Activated CD4-positive, alpha-beta memory T cell treated with anti-CD3 and anti-CD28 coated beads, Interleukin-2, amount 10 ng/mL, durations not matched to agents 7 days and 5 days (primary cell): ENCODE measurements around the gene CHN2. TPM values are rescaled to one million over a fixed set of nuclear protein-coding genes. Genes with fewer than 3 reads are reported as not detected.

Source experiments
- CTCF ChIA-PET: fragments of 350-600 bp; sonication (Branson Sonifier 250); formaldehyde crosslinking; loops from one replicate; lab custom pipeline; 2021; ENCODE audit warnings: antibody characterized with exemption, inconsistent platforms; lab: Charles Lee
- POLR2A ChIA-PET: fragments of 350-600 bp; sonication (Branson Sonifier 250); formaldehyde crosslinking; loops from one replicate; lab custom pipeline; 2021; ENCODE audit warnings: antibody characterized with exemption; lab: Charles Lee
- DNase-seq: peaks from one replicate; pipeline ENCODE4 v3.0.0-alpha.2; 2020
- H3K27ac Mint-ChIP-seq: one replicate; pipeline ENCODE4 v1.8.0; 2021; ENCODE audit warnings: mild to moderate bottlenecking, mixed read lengths
- H3K27me3 Mint-ChIP-seq: one replicate; pipeline ENCODE4 v1.8.0; 2021; ENCODE audit warnings: mixed read lengths
- H3K36me3 Mint-ChIP-seq: one replicate; pipeline ENCODE4 v1.8.0; 2021; ENCODE audit warnings: low read depth, mixed read lengths
- H3K4me1 Mint-ChIP-seq: one replicate; pipeline ENCODE4 v1.8.0; 2021; ENCODE audit warnings: mixed read lengths
- H3K4me3 Mint-ChIP-seq: one replicate; pipeline ENCODE4 v1.8.0; 2021; ENCODE audit warnings: mild to moderate bottlenecking, mixed read lengths
- H3K9me3 Mint-ChIP-seq: one replicate; pipeline ENCODE4 v1.8.0; 2021; ENCODE audit warnings: mixed read lengths
- total RNA-seq, 2 experiments: library from RNA; stranded (reverse); gene quantifications; one replicate each; pipeline ENCODE4 v1.2.3, GENCODE V29; 2021

CHN2 gene
- total RNA-seq, 2 experiments from 2014 or later: 6.8 to 7.4 TPM

- Mint-ChIP-seq H3K4me3 (no peak overlapping the region), H3K9me3 (no peaks in the 10 kb centered on the region), H3K36me3 (no peaks in the 10 kb centered on the region), H3K4me1 (no peaks in the 10 kb centered on the region), H3K27me3 (no peaks in the 10 kb centered on the region), H3K27ac (no peak overlapping the region)
- ChIA-PET POLR2A (no interaction called here), CTCF (no interaction called here)
- no peak for DNase-seq
Observed at GRCh38 chr7:29479301-29480200, 285.0 kb downstream of the CHN2 start.

- Mint-ChIP-seq H3K27me3 (no peaks in the 10 kb centered on the region), H3K4me1 (no peaks in the 10 kb centered on the region), H3K36me3 (no peaks in the 10 kb centered on the region), H3K9me3 (no peaks in the 10 kb centered on the region), H3K27ac (no peak overlapping the region), H3K4me3 (no peak overlapping the region)
- ChIA-PET CTCF (no interaction called here), POLR2A (no interaction called here)
- DNase-seq: no peak
Observed at GRCh38 chr7:29480451-29480850, 285.9 kb downstream of the CHN2 start.

- no peak overlapping the region for H3K27ac Mint-ChIP-seq
- no peaks in the 10 kb centered on the region for H3K36me3 Mint-ChIP-seq
- H3K9me3 Mint-ChIP-seq: no peaks in the 10 kb centered on the region
- no peaks in the 10 kb centered on the region for H3K4me1 Mint-ChIP-seq
- no peaks in the 10 kb centered on the region for H3K27me3 Mint-ChIP-seq
- ChIA-PET CTCF (no interaction called here), POLR2A (no interaction called here)
- no peak overlapping the region for H3K4me3 Mint-ChIP-seq
- DNase-seq: no peak
Observed at GRCh38 chr7:29480934-29481651, 286.5 kb downstream of the CHN2 start.

GRCh38 chr7:29482056-29482455 is 287.5 kb downstream of the CHN2 start:
- Mint-ChIP-seq H3K9me3 (no peaks in the 10 kb centered on the region), H3K4me3 (no peak overlapping the region), H3K4me1 (no peaks in the 10 kb centered on the region), H3K27ac (no peak overlapping the region), H3K36me3 (no peaks in the 10 kb centered on the region), H3K27me3 (no peaks in the 10 kb centered on the region)
- ChIA-PET CTCF (no interaction called here), POLR2A (no interaction called here)
- no peak for DNase-seq

- ChIA-PET POLR2A (no interaction called here), CTCF (no interaction called here)
- H3K4me3 Mint-ChIP-seq: no peak overlapping the region
- no peak overlapping the region for H3K27ac Mint-ChIP-seq
- H3K4me1 Mint-ChIP-seq: no peaks in the 10 kb centered on the region
- no peaks in the 10 kb centered on the region for H3K9me3 Mint-ChIP-seq
- no peaks in the 10 kb centered on the region for H3K36me3 Mint-ChIP-seq
- no peak for DNase-seq
- H3K27me3 Mint-ChIP-seq: no peaks in the 10 kb centered on the region
Observed at GRCh38 chr7:29483219-29484104, 288.9 kb downstream of the CHN2 start.

- Mint-ChIP-seq H3K4me3 (no peak overlapping the region), H3K4me1 (no peaks in the 10 kb centered on the region), H3K36me3 (no peaks in the 10 kb centered on the region), H3K9me3 (no peaks in the 10 kb centered on the region), H3K27ac (no peak overlapping the region), H3K27me3 (no peaks in the 10 kb centered on the region)
- CTCF ChIA-PET: no interaction called here
- DNase-seq: no peak
- POLR2A ChIA-PET: no interaction called here
Observed at GRCh38 chr7:29484280-29484679, 289.7 kb downstream of the CHN2 start.

- Mint-ChIP-seq H3K9me3 (no peaks in the 10 kb centered on the region), H3K4me1 (no peaks in the 10 kb centered on the region), H3K27ac (no peak overlapping the region), H3K27me3 (no peaks in the 10 kb centered on the region), H3K36me3 (no peaks in the 10 kb centered on the region), H3K4me3 (no peak overlapping the region)
- DNase-seq: no peak
- CTCF ChIA-PET: no interaction called here
- POLR2A ChIA-PET: no interaction called here
Observed at GRCh38 chr7:29485339-29486190, 291.0 kb downstream of the CHN2 start.

GRCh38 chr7:29486191-29486700 is 291.7 kb downstream of the CHN2 start:
- H3K27ac Mint-ChIP-seq: no peak overlapping the region
- H3K9me3 Mint-ChIP-seq: no peaks in the 10 kb centered on the region
- no peaks in the 10 kb centered on the region for H3K27me3 Mint-ChIP-seq
- H3K36me3 Mint-ChIP-seq: no peaks in the 10 kb centered on the region
- DNase-seq: no peak
- CTCF ChIA-PET: no interaction called here
- no peaks in the 10 kb centered on the region for H3K4me1 Mint-ChIP-seq
- POLR2A ChIA-PET: no interaction called here
- no peak overlapping the region for H3K4me3 Mint-ChIP-seq

- no peak for DNase-seq
- ChIA-PET POLR2A (no interaction called here), CTCF (no interaction called here)
- H3K4me3 Mint-ChIP-seq: no peak overlapping the region
- no peaks in the 10 kb centered on the region for H3K4me1 Mint-ChIP-seq
- no peak overlapping the region for H3K27ac Mint-ChIP-seq
- H3K27me3 Mint-ChIP-seq: no peaks in the 10 kb centered on the region
- no peaks in the 10 kb centered on the region for H3K9me3 Mint-ChIP-seq
- no peaks in the 10 kb centered on the region for H3K36me3 Mint-ChIP-seq
Observed at GRCh38 chr7:29487424-29487823, 292.8 kb downstream of the CHN2 start.

GRCh38 chr7:29488203-29488970 is 293.8 kb downstream of the CHN2 start:
- H3K9me3 Mint-ChIP-seq: no peaks in the 10 kb centered on the region

GRCh38 chr7:29488977-29489376 is 294.4 kb downstream of the CHN2 start:
- H3K27me3 Mint-ChIP-seq: no peaks in the 10 kb centered on the region
- ChIA-PET CTCF (no interaction called here), POLR2A (no interaction called here)
- no peak overlapping the region for H3K4me3 Mint-ChIP-seq
- no peak overlapping the region for H3K27ac Mint-ChIP-seq
- H3K4me1 Mint-ChIP-seq: no peaks in the 10 kb centered on the region
- no peak for DNase-seq
- H3K9me3 Mint-ChIP-seq: no peaks in the 10 kb centered on the region
- no peaks in the 10 kb centered on the region for H3K36me3 Mint-ChIP-seq

More at GRCh38 chr7:29488203-29488970, 293.8 kb downstream of the CHN2 start:
- ChIA-PET CTCF (no interaction called here), POLR2A (no interaction called here)
- H3K4me1 Mint-ChIP-seq: no peaks in the 10 kb centered on the region
- H3K36me3 Mint-ChIP-seq: no peaks in the 10 kb centered on the region
- H3K27ac Mint-ChIP-seq: no peak overlapping the region
- no peak for DNase-seq
- H3K4me3 Mint-ChIP-seq: no peak overlapping the region
- H3K27me3 Mint-ChIP-seq: no peaks in the 10 kb centered on the region
